ENCODE results near the gene SORBS1.

- TF ChIP-seq EZH2phosphoT487 (IDR thresholded peaks at IDR 0.05; ENCODE audit: insufficient read depth, low read depth) (no peak), EZH2 (IDR thresholded peaks at IDR 0.05; ENCODE audit: insufficient read depth, poor library complexity, severe bottlenecking) (no peak)
Measured at GRCh38 chr10:95482501-95483233, 78.5 kb downstream of the SORBS1 start.

Measured in GM23248 (cell line).